ENCODE results near the gene FAM153A.
"Not testable (repeated sequence)": the region's sequence is repeated elsewhere in the genome, so short reads cannot be mapped to it uniquely, and the experiment has no call there.

The FAM153A gene

GRCh38 chr5:177723831-177724485 is 58.7 kb downstream of the FAM153A start:
- DNase-seq: not testable (repeated sequence)

GRCh38 chr5:177722829-177723228 is 59.9 kb downstream of the FAM153A start:
- not testable (repeated sequence) for DNase-seq

GRCh38 chr5:177719989-177720388 is 62.7 kb downstream of the FAM153A start:
- not testable (repeated sequence) for DNase-seq

- not testable (repeated sequence) for DNase-seq
Measured at GRCh38 chr5:177715423-177715822, 67.3 kb downstream of the FAM153A start.

GRCh38 chr5:177696100-177696499 is 86.6 kb downstream of the FAM153A start:
- DNase-seq: not testable (repeated sequence)

- not testable (repeated sequence) for DNase-seq
Measured at GRCh38 chr5:177695356-177695930, 87.3 kb downstream of the FAM153A start.

- not testable (repeated sequence) for DNase-seq
Measured at GRCh38 chr5:177694518-177694835, 88.2 kb downstream of the FAM153A start.

- not testable (repeated sequence) for DNase-seq
Measured at GRCh38 chr5:177693671-177694517, 88.8 kb downstream of the FAM153A start.

GRCh38 chr5:177692969-177693368 is 89.7 kb downstream of the FAM153A start:
- not testable (repeated sequence) for DNase-seq

GRCh38 chr5:177692507-177692906 is 90.2 kb downstream of the FAM153A start:
- DNase-seq: not testable (repeated sequence)

- not testable (repeated sequence) for DNase-seq
Measured at GRCh38 chr5:177689011-177689610, 93.6 kb downstream of the FAM153A start.

- not testable (repeated sequence) for DNase-seq
Measured at GRCh38 chr5:177688091-177688490, 94.6 kb downstream of the FAM153A start.

- DNase-seq: not testable (repeated sequence)
Measured at GRCh38 chr5:177681920-177682319, 100.8 kb downstream of the FAM153A start.
